Activated CD4-positive, alpha-beta T cell treated with anti-CD3 and anti-CD28 coated beads for 24 hours (primary cell): ENCODE results near the gene GFPT2.

Experiments
- DNase-seq, 2 donors: peaks; one replicate each; pipeline ENCODE4 v3.0.0-alpha.2; 2020; ENCODE audit warnings: low read depth in 2 of 2

GFPT2 gene

GRCh38 chr5:180350711-180351465, 2.2 kb downstream of the GFPT2 start:
- DNase-seq: no peak

- no peak for DNase-seq
Measured at GRCh38 chr5:180350296-180350695, 2.8 kb downstream of the GFPT2 start.

DNA sequence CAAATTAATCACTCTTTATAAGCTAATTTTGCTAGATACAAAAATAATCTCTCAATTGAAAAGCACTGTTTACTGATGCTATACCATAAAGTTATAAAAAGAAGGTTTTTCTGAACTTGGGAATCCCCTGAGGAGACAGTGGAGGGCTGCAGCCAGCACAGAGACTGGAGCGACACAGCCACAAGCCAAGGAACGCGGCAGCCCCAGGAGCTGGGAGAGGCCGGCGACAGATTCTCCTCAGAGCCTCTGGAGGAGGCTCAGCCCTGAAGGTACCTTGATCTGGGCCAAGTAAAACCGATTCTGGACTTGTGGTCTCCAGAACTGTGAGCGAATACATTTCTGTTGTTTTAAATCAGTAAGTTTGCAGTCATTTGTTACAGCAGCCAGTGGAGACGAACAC, 3.7 kb downstream of the GFPT2 start:
- DNase-seq: no peak

- DNase-seq: no peak
Measured at GRCh38 chr5:180348336-180348735, 4.8 kb downstream of the GFPT2 start.

- DNase-seq: no peak
Measured at GRCh38 chr5:180347702-180348101, 5.4 kb downstream of the GFPT2 start.

- no peak for DNase-seq
Measured at GRCh38 chr5:180346358-180346757, 6.8 kb downstream of the GFPT2 start.

DNA sequence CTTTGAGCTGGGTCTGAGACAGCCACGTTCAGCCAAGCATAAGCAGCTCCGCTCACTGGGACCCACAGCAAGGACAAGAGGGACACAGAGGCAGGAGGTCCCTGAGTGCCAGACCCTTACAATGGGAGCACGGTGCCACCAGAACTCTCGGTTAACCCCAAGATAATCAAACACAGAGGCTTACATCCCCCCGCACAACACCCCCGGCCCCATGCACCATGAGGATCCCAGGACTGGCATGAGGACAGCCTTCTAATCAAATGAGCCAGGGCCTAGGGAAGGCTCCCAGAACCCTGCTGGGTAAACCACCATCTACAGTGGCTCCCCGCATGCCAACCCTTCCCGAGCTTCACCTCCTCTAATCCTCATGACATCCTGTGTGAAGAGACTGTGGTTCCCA, 7.4 kb downstream of the GFPT2 start:
- DNase-seq: no peak

- no peak for DNase-seq
Measured at GRCh38 chr5:180345186-180345585, 8.0 kb downstream of the GFPT2 start.

GRCh38 chr5:180344696-180344999, 8.5 kb downstream of the GFPT2 start:
- DNase-seq: no peak

- no peak for DNase-seq
Measured at GRCh38 chr5:180343831-180344695, 9.1 kb downstream of the GFPT2 start.

DNA sequence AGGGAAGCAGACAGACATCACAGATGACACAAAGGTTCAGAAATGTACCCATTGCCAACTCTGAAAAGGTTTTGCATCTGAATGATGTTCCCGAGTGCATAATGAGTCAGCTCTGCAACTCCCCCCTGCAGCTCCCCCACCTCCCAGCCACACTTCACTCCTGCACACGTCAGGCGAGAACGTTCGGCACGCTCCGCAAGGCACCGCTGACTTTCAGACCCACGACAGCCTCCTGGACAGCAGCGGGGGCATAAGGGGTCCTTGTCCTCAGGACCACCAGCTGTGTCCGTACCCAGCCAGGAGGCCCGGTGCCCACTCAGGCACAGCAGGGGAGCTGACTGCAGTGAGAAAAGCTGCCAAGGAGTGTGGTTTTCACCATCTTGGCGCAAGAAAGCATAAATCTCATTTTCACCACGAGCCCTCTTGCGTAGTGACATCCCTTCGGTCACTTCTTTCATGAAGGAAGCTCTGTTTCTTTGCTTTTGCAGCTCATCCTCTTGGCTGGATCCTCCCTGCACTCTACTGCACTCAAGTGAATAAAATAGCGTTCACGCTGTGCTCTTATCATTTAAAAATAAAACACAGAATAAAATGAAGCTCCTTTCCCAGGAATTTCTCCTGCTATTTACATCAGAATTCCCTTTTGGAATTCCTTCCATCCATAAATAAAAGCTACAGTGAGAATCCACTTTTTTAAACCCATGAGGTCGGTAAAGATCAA, 9.9 kb downstream of the GFPT2 start:
- DNase-seq: no peak

- DNase-seq: no peak
Measured at GRCh38 chr5:180341595-180341994, 11.5 kb downstream of the GFPT2 start.

DNA sequence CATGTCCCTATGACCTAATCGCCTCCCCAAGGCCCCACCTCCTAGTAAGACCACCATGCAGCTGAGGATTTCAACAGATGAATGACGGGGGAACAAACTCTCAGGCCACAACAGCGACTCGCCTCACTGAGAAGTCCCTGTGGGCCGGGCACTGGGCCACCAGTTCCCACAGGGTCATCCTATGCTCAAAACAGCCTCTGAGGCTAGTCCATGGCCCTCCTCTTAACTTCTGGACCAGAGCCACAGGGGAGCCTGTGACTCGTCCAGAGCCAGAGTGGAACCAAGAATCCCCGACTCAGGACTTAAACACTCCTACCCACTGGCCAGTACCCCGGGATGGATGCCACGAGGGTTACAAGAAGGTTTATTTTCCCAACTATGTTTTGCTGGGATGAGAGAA, 12.3 kb downstream of the GFPT2 start:
- DNase-seq: no peak

DNA sequence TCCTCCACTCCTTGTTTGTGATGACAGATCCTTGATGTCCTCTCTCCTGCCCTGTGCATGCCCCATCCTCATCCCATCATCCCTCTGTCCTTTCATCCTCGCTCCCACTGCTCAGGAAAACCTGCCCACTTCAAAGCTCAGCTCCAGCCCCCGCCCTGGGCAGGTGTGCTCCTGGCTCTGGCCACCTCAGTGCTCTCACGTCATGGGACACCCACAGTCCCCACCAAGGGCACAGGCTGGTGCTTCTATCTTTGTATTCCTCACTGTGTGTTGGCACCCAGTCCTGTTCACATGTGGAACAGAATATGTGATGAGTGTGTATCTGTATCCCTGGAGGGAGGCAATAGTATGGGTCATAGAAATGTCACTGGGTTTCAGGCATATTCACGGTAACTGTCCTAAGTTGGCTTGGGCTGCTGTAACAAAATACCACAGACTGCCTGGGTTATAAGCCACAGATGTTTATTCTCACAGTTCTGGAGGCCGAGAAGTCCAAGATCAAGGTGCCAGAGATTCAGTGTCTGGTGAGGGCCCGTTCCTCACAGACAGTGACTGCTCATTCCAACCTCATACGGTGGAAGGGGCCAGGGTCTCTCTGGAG, 13.5 kb downstream of the GFPT2 start:
- no peak for DNase-seq

- no peak for DNase-seq
Measured at GRCh38 chr5:180338001-180338707, 15.0 kb downstream of the GFPT2 start.

GRCh38 chr5:180336234-180337020, 16.7 kb downstream of the GFPT2 start:
- DNase-seq: no peak

GRCh38 chr5:180335614-180336233, 17.4 kb downstream of the GFPT2 start:
- DNase-seq: no peak

DNA sequence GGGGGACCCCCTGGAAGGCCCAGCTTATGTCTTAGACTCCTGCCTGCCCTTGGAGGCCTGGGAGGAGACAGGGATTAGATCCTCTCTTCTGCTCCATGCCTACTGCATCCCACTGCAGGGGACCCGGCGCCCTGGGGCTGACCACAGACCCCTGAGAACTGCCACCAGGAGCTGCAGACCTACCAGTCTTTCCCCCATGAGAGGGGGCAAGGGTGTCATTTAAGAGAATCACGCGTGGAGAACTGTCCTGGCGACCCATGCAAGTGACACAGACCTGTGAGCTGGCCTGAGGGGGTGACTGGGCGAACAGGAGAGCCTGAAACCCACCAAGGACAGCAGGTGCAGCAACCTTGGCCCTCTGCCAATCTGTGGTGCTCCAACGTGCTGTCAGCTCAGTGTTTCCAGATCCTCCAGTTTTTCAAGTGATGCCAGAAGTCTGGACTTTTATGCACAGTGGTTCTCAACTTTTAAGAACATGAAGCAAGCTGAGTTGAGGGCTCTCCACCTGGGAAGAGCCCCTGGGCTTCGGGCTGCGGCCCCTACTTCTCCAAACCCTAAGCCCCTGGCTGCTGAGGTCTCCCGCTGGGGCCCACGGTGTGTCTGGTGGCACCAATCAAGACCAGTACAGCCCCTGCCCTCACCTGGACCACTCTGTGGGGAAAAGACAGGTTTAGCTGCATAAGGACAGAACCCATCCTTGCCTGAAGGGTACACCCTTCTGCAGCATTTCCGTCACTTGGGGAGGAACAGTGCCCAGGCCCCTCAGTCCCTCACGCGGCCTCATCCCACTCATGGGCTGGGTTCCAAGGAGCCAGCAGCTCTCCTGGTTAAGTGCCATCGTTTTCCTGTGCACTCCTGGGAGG, 18.2 kb downstream of the GFPT2 start:
- DNase-seq: no peak

DNA sequence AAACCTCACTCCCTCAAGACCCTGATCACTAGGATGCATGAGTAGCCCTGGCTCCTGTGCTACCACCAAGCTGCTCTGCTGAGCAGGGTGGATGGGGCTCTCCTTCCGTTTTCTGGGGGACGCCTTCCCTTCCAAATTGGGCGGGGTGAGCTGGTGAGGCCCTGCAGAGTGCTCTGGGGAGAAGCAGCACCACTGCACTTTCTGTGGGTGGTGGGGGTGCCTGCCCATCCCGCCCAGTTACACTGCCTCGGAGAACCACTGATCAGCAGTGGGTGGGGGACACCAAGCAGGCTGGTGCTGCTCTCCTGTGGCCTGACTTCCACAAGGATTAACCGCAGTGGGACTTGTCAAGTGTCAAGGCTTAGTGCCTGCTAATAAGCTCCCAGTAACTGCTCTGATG, 19.0 kb downstream of the GFPT2 start:
- DNase-seq: no peak
